ENCODE results near the gene PHC2.

The PHC2 gene, protein sequence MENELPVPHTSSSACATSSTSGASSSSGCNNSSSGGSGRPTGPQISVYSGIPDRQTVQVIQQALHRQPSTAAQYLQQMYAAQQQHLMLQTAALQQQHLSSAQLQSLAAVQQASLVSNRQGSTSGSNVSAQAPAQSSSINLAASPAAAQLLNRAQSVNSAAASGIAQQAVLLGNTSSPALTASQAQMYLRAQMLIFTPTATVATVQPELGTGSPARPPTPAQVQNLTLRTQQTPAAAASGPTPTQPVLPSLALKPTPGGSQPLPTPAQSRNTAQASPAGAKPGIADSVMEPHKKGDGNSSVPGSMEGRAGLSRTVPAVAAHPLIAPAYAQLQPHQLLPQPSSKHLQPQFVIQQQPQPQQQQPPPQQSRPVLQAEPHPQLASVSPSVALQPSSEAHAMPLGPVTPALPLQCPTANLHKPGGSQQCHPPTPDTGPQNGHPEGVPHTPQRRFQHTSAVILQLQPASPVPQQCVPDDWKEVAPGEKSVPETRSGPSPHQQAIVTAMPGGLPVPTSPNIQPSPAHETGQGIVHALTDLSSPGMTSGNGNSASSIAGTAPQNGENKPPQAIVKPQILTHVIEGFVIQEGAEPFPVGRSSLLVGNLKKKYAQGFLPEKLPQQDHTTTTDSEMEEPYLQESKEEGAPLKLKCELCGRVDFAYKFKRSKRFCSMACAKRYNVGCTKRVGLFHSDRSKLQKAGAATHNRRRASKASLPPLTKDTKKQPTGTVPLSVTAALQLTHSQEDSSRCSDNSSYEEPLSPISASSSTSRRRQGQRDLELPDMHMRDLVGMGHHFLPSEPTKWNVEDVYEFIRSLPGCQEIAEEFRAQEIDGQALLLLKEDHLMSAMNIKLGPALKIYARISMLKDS

DNA sequence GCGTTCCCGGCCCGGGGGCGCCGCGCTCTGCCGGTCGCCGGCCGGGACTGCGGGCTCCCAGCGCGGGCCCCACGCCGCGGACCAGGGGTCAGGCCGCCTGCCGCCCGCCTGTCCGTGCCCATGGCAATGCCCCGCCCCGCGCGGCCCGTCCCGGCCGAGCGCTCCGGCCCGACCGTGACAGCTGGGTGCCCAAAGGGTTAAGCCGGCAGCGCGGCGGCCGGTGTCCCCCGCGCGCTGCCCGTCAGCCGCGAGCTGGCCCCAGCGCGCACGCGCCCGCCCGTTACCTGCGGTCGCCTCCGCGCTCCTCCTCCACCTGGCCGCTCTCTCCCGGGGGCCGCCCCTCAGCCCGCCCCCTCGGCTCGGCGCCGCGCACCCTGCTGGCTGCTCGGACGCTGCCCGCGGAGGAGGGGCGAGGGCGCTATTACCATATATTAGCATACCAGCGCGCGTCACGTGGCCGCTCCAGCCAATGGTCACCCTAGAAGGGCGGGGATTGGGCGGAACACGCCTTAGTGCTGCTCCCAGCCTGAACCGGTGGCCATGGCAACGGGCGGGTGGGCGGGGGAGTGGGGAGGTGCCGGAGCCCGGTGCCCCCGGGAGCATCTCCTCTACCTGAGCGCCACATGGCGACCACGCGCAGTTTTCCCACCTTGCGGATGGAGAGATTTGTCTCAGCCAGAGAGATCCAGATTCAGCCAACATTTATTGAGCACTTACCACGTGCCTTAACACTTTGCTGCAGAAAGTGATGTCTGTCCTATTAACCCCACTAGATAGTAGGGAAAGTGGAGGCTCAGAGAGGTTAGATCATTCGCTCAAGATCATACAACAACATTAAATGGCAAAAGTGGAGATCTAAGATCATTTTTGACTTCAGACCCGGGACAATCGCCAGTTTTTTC lies at the start of gene PHC2:
TSS of gene PHC2 (minus strand) at position 404 of the 902 bp plus-strand sequence. CDS start 55,556 bp downstream, outside the sequence.
- peak; percentile 84 to 93 for DNase-seq (ENCODE audit: low read depth in 2 of 2)

DNA sequence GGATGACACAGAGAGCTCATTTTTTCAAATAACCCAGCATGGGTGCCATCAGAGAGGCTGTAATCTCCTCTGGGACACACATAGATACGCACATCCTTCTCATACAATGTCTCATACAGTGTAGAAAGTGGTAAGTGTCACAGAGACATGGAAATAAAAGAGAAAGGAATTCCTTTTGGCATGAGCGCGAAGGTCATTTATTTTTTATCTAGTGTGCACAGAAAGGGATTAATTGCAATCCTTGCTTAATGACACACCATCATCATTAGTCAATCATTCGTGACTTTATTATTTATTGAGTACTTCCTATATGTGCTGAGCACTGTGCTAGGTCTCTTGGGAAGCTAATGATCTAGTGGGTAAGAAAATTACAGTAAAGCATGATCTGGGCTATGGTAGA lies 46.6 kb upstream of the PHC2 start:
- no peak for DNase-seq (ENCODE audit: low read depth in 2 of 2)

DNA sequence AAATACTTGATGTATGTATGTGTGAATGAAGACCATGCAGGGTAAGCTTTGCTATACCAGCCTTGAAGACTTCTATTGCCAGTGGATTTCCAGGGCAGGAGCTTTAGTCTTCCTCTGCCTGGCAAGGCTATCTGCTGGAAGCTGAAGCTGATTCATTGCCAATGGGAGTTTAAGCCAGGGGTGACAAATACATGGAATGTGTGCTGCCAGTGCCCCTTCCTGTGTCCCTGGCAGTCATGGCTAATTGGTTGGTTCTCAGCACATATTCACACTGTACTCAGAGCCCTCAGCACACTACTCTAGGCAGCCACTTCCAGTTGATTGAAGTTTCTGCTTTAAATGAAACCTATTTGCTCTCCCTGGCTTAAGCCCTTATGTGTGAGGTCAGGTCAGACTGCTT lies 43.0 kb upstream of the PHC2 start:
- DNase-seq (ENCODE audit: low read depth in 2 of 2) = no peak

DNA sequence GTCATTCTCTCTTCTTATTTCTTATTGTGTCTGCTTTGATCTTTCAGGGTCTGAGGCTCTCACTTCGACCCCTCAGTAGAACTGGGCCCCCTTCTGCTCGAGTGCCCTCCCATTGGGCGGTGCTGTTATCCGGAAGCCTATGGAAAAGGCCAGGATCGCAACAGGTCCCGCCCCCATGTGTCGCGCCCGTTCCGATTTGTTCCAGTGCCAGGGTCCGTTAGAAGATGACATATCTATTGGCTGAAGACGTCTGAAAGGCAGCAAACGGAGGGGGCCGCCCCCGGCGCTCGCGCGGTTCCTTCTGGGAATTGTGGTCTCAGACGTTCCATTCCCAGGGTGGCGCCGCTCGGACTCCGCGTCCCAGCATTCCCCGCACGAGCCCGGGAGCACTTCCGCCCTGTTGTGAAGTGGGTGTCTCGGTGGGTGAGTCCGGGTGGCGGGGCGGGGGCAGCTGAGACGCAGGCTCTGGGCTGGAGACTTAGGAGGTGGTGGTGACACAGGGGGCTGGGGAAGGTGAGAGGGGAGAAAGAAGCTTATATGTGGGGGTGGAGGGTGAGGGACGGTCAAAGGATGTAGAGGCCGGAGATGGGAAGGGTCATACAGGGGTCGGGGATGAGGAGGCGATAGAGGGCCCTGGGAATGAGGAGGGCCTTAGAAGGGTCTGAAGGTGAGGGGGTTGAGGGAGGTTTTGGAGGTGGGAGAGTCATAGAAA lies 41.5 kb upstream of the PHC2 start, which contains the start of gene ZSCAN20:
TSS of gene ZSCAN20 (plus strand) at position 377 of the 712 bp plus-strand sequence. CDS start 6,644 bp downstream, outside the sequence.
- peak; percentile 83 to 89 for DNase-seq (ENCODE audit: low read depth in 2 of 2)

DNA sequence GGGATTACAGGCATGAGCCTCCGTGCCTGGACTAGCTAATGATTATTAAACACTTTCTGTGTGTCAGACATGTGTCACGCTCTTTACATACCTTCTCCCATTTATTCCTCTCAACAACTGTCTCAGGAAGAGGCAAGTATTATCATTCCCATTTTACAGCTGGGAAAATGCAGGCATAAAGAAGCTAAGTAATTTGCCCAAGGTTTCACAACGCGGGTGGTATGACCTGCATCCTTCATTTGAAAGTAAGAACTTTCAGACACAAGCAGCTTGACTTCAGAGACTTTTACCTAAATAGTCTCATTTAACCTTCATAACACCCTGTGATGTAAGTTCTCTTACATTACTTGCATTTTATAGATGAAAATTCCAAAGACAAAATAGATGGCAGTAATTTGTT lies 40.5 kb upstream of the PHC2 start:
- DNase-seq (ENCODE audit: low read depth in 2 of 2) = no peak

DNA sequence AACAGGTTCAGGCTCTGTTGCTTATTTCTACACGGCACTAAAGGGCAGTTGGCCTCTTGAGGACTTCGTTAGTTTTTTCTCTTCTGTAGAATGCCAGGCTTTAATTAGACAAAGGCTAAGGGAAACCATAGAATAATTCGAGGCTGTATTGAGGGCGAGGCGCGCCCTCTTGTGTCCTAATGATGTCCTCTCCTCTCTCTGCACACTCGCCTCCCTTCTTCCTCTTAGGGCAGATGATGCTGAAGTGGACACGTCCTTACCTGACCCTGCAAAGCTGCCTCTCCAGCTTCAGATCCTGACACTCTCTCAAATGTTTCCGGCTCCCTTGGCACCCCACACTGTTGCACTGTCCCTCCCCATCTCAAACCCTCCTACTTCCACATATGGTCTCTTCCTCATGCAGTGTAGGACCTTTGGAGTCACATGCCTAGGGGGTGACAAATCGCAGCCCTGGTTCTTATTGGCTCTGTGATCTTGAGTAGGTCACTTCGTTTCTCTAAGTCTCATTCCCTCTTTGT lies 39.7 kb upstream of the PHC2 start:
- DNase-seq (ENCODE audit: low read depth in 2 of 2) = peak; percentile 15 to 42

DNA sequence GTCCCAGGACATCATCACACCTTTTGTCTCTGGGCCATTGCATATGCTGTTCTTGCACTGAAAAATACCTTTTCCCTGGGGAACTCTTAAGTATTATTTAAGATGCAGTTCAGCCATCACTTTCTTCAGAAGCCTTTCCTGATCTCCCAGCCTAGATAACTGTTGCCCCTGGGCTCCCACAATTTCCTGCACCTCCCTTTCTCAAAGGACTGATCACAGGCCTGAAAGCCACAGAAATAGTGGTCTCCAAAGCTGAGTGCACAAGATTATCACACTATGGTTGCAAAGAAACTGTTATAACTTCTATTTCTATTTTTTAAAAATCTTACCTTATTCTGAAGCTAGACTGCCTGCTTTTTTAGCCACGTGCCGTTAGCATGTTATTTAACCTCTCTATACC lies 38.8 kb upstream of the PHC2 start:
- DNase-seq (ENCODE audit: low read depth in 2 of 2) = no peak

DNA sequence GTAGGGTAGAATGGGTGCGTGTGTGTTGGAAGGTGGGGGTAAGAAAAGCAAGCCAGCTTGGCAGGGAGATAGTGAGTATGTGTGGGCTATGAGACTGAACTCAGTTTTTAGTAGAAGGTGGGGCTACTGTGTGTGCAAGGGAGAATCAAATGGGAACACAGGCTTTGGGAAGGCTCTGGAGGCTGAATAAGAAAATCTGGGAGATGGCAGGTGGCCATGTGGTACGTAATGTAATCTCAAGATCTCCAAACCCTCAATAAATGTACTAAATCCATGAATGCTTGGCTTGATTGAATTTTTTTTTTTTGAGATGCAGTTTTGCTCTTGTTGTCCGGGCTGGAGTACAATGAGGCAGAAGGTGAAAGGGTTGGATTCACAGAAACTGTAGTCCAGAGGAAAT lies 38.1 kb upstream of the PHC2 start:
- no peak for DNase-seq (ENCODE audit: low read depth in 2 of 2)

DNA sequence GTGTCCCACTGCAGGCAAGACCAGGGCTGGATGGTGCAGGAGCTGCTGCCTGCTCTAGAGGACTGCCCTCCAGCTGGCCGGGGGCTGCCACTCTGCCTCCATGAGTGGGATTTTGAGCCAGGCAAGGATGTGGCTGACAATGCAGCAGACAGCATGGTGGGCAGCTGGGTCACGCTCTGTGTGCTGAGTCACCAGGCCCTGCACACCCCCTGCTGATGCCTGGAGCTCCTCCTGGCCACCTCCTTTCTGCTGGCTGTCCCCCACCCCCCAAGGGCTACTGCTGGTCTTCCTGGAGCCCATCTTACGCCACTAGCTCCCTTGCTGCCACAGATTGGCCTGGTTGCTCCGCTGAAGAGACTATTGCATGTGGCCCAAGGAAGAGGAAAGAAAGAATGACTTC lies 37.6 kb upstream of the PHC2 start:
- DNase-seq (ENCODE audit: low read depth in 2 of 2) = no peak

DNA sequence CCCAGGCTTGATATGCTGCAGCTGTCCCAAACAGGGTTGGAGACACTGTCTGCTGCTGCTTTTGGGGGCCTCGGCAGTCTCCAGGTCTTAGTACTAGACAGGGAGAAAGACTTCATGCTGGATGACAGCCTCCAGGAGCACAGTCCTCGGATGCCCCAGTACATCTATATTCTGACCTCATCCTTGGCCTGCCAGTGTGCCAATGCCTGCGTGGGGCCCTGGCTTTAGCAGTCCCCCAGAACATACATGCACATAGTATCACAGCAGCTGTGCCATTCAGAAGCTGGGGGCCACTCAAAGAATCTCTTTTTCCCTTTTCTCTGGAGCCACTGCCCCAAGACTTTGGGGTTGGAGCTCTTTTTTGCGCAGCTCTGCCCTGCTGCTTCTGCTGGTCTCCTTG lies 37.1 kb upstream of the PHC2 start:
- DNase-seq (ENCODE audit: low read depth in 2 of 2) = no peak

DNA sequence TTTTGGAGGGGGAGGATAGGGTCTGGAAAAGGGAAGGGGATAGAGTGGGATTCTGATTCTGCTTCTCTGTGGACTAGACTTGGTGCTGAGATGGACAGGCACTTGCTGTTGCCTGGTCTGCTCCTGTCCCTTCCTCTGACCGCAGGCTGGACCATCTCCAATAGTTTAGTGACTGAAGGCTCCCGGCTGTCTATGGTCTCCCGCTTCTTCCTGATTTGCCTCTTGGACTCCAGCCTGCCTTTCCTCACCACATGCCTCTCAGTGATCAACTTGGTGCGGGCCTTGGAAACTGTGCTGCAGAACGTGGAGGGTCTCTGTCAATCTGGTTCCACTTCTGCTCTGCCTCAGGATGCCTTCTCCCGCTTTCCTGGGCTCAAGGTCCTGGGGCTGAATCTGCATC lies 35.3 kb upstream of the PHC2 start:
- no peak for DNase-seq (ENCODE audit: low read depth in 2 of 2)

DNA sequence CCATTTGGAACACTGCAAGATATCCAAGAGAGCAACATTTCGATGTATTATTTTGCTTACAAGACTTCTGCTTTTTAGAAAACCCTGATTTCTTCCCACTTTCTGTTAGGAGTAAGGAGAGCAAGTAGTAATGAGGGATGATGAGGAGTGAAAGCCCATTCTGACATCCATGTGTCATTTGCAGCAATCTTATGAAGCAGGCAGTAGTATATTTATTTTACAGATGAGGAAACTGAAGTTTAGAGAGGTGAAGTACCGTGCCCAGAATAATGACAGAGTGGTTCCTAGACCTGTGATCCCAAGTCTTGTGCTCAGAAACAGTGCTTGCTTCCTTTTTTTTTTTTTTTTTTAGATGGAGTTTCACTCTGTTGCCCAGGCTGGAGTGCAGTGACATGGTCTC lies 34.4 kb upstream of the PHC2 start:
- DNase-seq (ENCODE audit: low read depth in 2 of 2) = no peak

DNA sequence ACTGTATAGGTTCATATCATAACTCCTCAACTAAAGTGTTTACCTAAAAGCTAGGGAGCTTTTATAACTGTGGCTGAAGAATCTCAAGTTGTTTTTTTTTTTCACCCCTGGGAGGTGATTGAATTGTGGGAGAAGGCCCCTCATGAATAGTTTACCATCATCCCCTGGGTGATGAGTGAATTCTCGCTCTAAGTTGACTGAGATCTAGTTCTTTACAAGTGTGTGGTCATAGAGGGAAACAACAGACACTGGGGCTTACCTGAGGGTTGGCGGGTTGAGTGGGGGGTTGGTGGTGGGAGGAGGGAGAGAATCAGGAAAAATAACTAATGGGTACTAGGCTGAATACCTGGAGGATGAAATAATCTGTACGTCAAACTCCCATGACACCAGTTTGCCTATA lies 33.7 kb upstream of the PHC2 start:
- no peak for DNase-seq (ENCODE audit: low read depth in 2 of 2)

DNA sequence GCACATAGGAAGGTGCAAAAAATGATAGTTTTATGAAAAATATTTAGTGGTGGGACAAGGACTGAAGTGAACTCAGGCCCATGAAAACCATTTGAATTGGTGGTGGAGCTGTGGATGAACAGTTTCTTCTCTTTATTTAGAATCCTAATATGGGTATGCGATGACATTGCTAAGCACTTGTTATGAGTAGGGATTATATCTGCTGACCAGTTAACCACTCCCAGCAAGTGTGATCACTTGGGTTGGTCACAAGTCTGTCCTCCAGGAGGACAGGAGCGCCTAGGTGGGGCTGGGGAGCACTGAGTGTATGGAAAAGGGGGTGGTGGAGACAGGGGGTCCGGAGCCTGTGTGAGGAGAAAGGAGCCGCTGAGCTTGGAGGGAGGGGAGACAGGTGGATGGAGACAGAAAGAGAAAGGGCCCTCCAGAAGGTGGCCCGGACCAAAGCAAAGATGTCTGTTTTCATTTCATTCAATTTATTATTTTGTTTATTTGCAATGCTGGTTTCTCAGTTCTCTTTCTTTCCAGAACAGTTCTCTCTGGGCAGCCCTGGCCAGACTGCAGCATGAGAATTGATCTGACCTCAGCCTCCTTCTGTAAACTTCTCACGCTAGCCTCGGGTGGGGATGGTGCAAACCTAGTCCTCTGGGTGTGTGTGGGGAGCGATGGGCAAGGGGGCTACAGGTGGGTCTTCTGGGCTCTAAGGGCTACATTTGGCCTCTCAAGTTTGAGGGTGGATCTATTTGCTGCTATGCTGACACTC lies 31.7 kb upstream of the PHC2 start:
- DNase-seq (ENCODE audit: low read depth in 2 of 2) = no peak

DNA sequence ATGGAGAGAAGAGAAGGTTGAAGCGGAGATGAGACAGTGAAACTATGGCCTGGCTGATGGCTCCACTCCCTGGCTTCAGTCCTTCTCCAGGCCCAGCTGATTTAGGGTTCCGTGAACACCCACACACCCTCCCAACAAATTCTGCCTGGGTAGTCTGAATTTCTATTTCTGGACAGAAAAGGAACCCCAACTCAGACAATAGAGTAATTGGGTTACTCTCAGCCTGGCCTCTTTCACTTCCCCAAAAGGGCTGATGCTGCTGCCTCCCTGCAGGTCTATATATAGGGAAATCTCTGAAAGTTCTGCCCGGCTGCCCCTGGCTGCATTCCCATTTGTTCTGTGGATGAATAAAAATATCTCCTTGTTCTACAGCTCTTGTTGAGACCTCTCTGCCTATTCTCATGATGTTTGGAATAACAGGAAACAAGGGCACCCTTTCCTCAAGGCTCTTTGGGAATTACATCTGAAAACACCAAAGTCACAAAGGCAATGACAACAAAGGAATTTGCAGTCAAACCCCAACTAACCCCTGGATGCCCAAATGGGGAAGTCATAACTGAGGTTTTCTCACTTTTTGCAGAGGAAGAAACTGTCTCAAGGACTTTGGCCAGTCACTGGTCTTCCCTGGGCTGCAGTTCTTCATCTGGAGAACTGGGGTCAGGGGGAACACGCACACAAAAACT lies 30.2 kb upstream of the PHC2 start:
- no peak for DNase-seq (ENCODE audit: low read depth in 2 of 2)

DNA sequence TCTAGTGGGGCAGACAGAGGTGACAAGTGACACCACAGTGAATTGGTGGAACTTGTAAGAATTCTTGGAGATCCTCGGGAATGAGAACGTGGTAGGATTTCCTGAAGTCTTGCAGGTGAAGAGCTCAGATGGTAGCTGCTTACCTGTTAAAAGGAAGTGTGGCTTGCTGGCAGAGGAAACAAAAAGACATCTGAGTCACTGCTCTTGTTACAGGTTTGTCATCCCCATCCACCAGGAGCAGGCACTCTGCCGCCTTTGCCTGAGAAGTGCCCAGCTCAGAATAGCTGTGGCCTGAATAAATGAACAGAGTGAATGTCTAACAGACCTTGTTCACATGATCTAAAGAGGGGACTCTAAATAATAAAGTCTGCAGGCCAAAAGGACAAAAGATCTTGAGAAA lies 29.2 kb upstream of the PHC2 start:
- no peak for DNase-seq (ENCODE audit: low read depth in 2 of 2)

DNA sequence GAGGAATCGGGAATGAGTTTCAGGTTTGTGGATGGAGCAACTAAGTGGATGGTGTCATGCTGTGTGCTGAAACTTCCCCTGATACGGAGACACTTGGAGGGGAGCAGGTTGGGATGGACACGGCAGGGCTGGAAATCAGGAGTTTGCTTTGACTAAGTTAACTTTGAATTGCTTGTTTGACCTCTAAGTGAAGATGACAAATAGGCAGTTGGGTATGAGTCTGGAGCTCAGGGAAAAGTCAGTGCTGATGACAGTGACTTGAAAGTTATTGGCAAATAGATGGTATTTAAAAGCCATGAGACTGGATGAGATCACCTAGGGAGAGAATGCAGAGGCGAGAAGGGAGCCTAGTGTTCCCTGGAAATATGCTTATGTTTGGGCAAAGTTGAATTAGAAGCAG lies 28.8 kb upstream of the PHC2 start:
- no peak for DNase-seq (ENCODE audit: low read depth in 2 of 2)

DNA sequence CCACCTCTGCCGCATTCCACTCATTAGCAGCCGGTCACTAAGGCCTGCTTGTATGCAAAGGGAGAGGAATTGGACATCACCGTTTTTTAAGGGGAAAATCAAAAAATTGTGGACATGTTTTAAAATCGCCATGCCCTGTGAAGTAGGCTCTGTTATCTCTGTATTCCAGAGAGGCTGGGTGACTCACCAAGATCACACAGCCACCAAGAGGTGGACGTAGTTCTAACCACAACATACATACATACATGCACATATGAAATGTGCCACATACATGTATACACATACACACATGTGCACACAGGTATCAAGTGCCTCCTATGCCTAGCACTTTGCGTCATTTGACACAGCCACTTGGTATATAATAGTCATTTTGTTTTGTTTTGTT lies 25.6 kb upstream of the PHC2 start:
- DNase-seq (ENCODE audit: low read depth in 2 of 2) = no peak
